Liver (tissue), 9 donors: ENCODE data around the gene HEYL. TPM values are rescaled to one million over a fixed set of nuclear protein-coding genes. Genes with fewer than 3 reads are reported as not detected.

Experiments used
- DNase-seq: peaks from one replicate; pipeline ENCODE4 v3.0.0-alpha.2; 2017; ENCODE audit warnings: low spot score
- H3K27ac ChIP-seq, 2 donors: one replicate each; pipeline ENCODE4 v1.7.0; 2013; ENCODE audit warnings: inconsistent platforms in 2 of 2, low read length in 2 of 2, control low read depth in 1 of 2, low read depth in 1 of 2, mild to moderate bottlenecking in 1 of 2
- H3K27me3 ChIP-seq, 4 donors: one replicate each; pipeline versions ENCODE4 v1.6.1 to v1.7.0; 2013; ENCODE audit warnings: low read length in 3 of 4, inconsistent platforms in 1 of 4, mild to moderate bottlenecking in 1 of 4, moderate library complexity in 1 of 4; ENCODE audit not compliant: control insufficient read depth in 4 of 4, insufficient read depth in 4 of 4
- H3K36me3 ChIP-seq, 4 donors: one replicate each; pipeline versions ENCODE4 v1.6.1 to v1.7.0; 2013; ENCODE audit warnings: low read length in 3 of 4, mild to moderate bottlenecking in 3 of 4, low read depth in 1 of 4, moderate library complexity in 1 of 4; ENCODE audit not compliant: control insufficient read depth in 4 of 4, insufficient read depth in 3 of 4
- H3K4me1 ChIP-seq, 4 donors: one replicate each; pipeline versions ENCODE4 v1.6.1 to v1.7.0; 2013; ENCODE audit warnings: low read length in 3 of 4, mild to moderate bottlenecking in 3 of 4, moderate library complexity in 1 of 4; ENCODE audit not compliant: control insufficient read depth in 4 of 4, insufficient read depth in 4 of 4
- H3K4me3 ChIP-seq, 3 donors: one replicate each; pipeline versions ENCODE4 v1.6.1 to v1.7.0; 2013; ENCODE audit warnings: low read length in 3 of 3, control low read depth in 1 of 3, low read depth in 1 of 3, mild to moderate bottlenecking in 1 of 3
- H3K9ac ChIP-seq, 2 donors: one replicate each; pipeline ENCODE4 v1.7.0; 2013; ENCODE audit warnings: low read length in 2 of 2, mild to moderate bottlenecking in 2 of 2, moderate library complexity in 2 of 2, control low read depth in 1 of 2, low read depth in 1 of 2
- H3K9me3 ChIP-seq, 4 donors: one replicate each; pipeline versions ENCODE4 v1.6.1 to v1.7.0; 2013; ENCODE audit warnings: low read length in 3 of 4; ENCODE audit not compliant: control insufficient read depth in 4 of 4
- CTCF ChIP-seq: fragments of 150-350 bp; IDR thresholded peaks from 2 replicates; pipeline ENCODE4 v1.5.1; 2017; ENCODE audit warnings: improper control_type of control experiment, low read depth, low read length; ENCODE audit not compliant: missing input control
- EGR1 ChIP-seq, 2 donors: IDR thresholded peaks; 2 replicates each; pipeline ENCODE4 v1.6.1; 2016 to 2018; ENCODE audit warnings: antibody characterized with exemption in 2 of 2, low read depth in 2 of 2
- FOXA1 ChIP-seq: IDR thresholded peaks from 2 replicates; pipeline ENCODE4 v1.6.1; 2016; ENCODE audit warnings: antibody characterized with exemption
- FOXA2 ChIP-seq: IDR thresholded peaks from 2 replicates; pipeline ENCODE4 v1.6.1; 2016; ENCODE audit warnings: antibody characterized with exemption
- GABPA ChIP-seq, 2 donors: IDR thresholded peaks in 1 of 2; conservative IDR thresholded peaks in 1 of 2; 2 replicates each; pipeline ENCODE4 v1.6.1; 2016; ENCODE audit warnings: antibody characterized with exemption in 2 of 2, mild to moderate bottlenecking in 1 of 2, moderate library complexity in 1 of 2
- HNF4A ChIP-seq, 2 donors: conservative IDR thresholded peaks; 2 replicates each; pipeline ENCODE4 v1.6.1; 2016; ENCODE audit warnings: antibody characterized with exemption in 2 of 2, mild to moderate bottlenecking in 2 of 2
- HNF4G ChIP-seq: IDR thresholded peaks from 2 replicates; pipeline ENCODE4 v1.6.1; 2016; ENCODE audit warnings: antibody characterized with exemption
- JUND ChIP-seq, 2 donors: IDR thresholded peaks; 2 replicates each; pipeline ENCODE4 v1.6.1; 2016; ENCODE audit warnings: antibody characterized with exemption in 2 of 2
- NR2F2 ChIP-seq: IDR thresholded peaks from 2 replicates; pipeline ENCODE4 v1.6.1; 2016; ENCODE audit warnings: antibody characterized with exemption
- RAD21 ChIP-seq, 2 donors: IDR thresholded peaks; 2 replicates each; pipeline ENCODE4 v1.6.1; 2016; ENCODE audit warnings: antibody characterized with exemption in 2 of 2, mild to moderate bottlenecking in 2 of 2
- REST ChIP-seq: IDR thresholded peaks from 2 replicates; pipeline ENCODE4 v1.6.1; 2016; ENCODE audit warnings: antibody characterized with exemption, mild to moderate bottlenecking
- RXRA ChIP-seq, 2 donors: IDR thresholded peaks; 2 replicates each; pipeline ENCODE4 v1.6.1; 2017 to 2018; ENCODE audit warnings: antibody characterized with exemption in 2 of 2, mild to moderate bottlenecking in 1 of 2
- SP1 ChIP-seq: IDR thresholded peaks from 2 replicates; pipeline ENCODE4 v1.6.1; 2018; ENCODE audit warnings: antibody characterized with exemption, mild to moderate bottlenecking
- TAF1 ChIP-seq: conservative IDR thresholded peaks from 2 replicates; pipeline ENCODE4 v1.6.1; 2016; ENCODE audit warnings: antibody characterized with exemption, mild to moderate bottlenecking
- YY1 ChIP-seq: IDR thresholded peaks from 2 replicates; pipeline ENCODE4 v1.6.1; 2016; ENCODE audit warnings: antibody characterized with exemption, mild to moderate bottlenecking
- ZBTB33 ChIP-seq: IDR thresholded peaks from 2 replicates; pipeline ENCODE4 v1.6.1; 2016; ENCODE audit warnings: antibody characterized with exemption
- WGBS: extraction: QIAGEN DNeasy Blood & Tissue Kit; methylation state at CpG from one replicate; pipeline ENCODE4 v1.1.7; 2013; 5-methylcytosine and 5-hydroxymethylcytosine counted together
- polyA plus RNA-seq, 2 donors: library from polyadenylated mRNA; stranded (reverse) in 1 of 2; unstranded in 1 of 2; fragments of 200-250 nt in 1 of 2; fragments of >200 nt in 1 of 2; fragmentation: Nextera tagmentation in 1 of 2; extraction: Ambion mirVana in 1 of 2; gene quantifications; one replicate each; pipeline versions ENCODE4 v1.2.1 to v1.2.3, GENCODE V29; 2013 to 2015
- total RNA-seq, 2 donors: library from RNA; depleted of rRNA; stranded (reverse); fragments of >200 nt; gene quantifications; one replicate each; pipeline ENCODE4 v1.2.3, GENCODE V29; 2014
- TF ChIP-seq, protein P1 (sequence below): IDR thresholded peaks from 2 replicates; pipeline ENCODE4 v1.6.1; 2016; ENCODE audit warnings: antibody characterized with exemption
- donor health status: healthy.
- donor health status: healthy.
- donor health status: healthy.
- donor health status: healthy.
- donor health status: healthy.

The HEYL gene
- total and polyA plus RNA-seq, 4 donors: 0.61 to 1.7 (median 1.2) TPM

DNA sequence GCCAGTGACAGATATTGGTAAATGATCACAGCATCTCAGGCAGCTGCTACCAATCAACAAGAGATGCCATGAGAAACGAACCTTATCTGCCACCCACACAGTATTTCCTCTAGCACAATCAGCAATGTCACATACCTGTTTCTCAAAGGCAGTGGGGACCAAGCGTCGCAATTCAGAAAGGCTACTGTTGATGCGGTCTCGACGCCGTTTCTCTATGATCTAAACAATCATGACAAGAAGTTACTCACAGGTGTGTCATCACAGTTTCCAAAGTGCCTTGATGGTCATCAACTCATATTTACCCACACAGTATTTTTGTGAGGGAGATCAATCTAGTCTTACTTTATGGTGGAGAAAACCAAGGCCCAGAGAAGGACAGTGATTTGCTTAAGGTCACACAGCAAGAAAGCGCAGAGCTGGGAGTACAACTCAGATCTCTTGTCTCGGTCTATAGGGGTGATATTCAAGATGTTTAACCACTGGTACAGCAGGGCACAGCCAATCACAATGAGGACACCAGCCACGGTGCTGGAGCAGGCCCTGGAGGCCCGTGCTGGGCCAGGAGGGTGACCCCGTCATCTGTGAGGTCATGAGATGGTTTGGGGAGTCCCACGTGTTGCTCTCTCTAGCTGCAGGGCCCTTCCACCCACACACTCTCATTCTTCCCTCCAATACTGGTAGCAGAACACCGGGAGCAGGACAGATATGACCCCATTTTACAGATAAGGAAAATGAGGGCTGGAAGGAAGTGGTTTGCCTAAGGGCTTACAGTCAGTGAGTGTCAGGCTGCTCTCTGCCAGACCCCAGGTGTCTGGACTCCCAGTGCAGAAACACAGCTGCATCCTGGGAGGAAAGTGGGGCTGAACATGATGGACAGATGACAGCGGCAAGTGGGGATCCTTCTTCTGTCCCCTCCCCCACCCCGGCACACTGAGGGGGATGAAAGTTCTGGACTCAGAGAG, 7.8 kb downstream of the HEYL start:
- no peak for TF ChIP-seq YY1
- TF ChIP-seq FOXA1: no peak
- no peak for TF ChIP-seq HNF4A (conservative IDR thresholded peaks at IDR 0.05)
- no peak for DNase-seq
- Histone ChIP-seq H3K9ac (no peak overlapping the region), H3K27me3 (peaks cover 0 to 8% (median 0%) of the 10 kb centered on the region in 4 donors), H3K4me3 (no peak overlapping the region), H3K9me3 (no peaks in the 10 kb centered on the region), H3K4me1 (peaks cover 0 to 4% (median 0%) of the 10 kb centered on the region in 4 donors), H3K36me3 (no peaks in the 10 kb centered on the region), H3K27ac (no peak overlapping the region)
- 81% methylated on average over 16 of the region's 16 CpGs for WGBS

DNA sequence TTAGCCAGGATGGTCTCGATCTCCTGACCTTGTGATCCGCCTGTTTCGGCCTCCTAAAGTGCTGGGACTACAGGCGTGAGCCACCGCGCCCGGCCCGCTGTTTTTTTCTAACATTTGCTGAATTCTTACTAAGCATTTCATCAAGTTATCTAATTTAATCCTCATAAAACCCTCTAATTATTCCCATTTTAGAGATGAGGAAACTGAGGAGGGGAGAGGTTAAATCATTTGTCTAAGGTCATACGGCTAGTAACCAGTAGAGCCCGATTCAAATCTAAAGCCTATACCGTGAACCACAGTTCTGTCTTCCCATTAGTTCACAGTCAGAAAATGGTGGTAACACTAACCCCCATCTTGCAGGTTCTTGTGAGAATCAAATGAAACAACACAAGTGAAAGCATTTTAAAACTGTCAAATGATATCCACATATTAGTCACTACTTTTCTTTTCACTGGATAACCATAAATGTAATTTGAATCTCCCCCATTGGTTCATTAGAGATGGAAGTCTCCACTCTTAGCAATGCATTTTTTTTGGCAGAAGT, 10.6 kb downstream of the HEYL start:
- WGBS: 93% methylated on average over 11 of the region's 11 CpGs
- DNase-seq: no peak
- Histone ChIP-seq H3K9ac (no peak overlapping the region), H3K9me3 (no peaks in the 10 kb centered on the region), H3K4me3 (no peak overlapping the region), H3K27me3 (peaks cover 0 to 4% (median under 1%) of the 10 kb centered on the region in 4 donors), H3K27ac (no peak overlapping the region), H3K4me1 (peaks cover 0 to 4% (median 0%) of the 10 kb centered on the region in 4 donors), H3K36me3 (no peaks in the 10 kb centered on the region)
- TF ChIP-seq HNF4G (no peak), HNF4A (conservative IDR thresholded peaks at IDR 0.05) (no peak), JUND (IDR thresholded peaks at IDR 0.05) (no peak), FOXA2 (no peak)

DNA sequence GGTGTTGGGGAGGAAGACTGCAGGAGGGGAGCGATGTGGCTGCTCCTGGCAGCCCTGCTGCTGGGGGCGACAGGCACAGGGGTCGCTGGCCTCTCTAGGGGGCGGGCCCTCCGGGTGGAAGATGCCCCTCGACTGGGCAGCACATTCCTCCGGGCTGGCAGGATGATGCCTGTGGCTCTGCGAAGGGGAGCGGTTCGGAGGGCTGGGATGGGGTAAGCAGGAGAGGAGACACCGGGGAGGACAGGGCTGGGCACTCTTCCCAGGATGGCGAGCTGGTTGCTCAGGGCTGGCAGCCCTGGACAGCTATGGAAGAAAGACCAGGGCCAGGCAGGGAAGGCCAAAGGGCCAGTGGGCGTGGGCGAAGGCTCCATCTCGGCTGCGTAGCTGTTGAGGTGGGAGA, 12.8 kb downstream of the HEYL start:
- TF ChIP-seq NR2F2 (no peak), FOXA1 (no peak), RAD21 (IDR thresholded peaks at IDR 0.05) (no peak), TAF1 (no peak), HNF4G (no peak), JUND (IDR thresholded peaks at IDR 0.05) (no peak), GABPA (IDR thresholded peaks at IDR 0.05 in 1 of 2, conservative IDR thresholded peaks at IDR 0.05 in 1 of 2) (no peak), HNF4A (conservative IDR thresholded peaks at IDR 0.05) (no peak), CTCF (no peak), REST (no peak), SP1 (no peak), RXRA (IDR thresholded peaks at IDR 0.05) (no peak), ZBTB33 (no peak), EGR1 (IDR thresholded peaks at IDR 0.05; ENCODE audit: low read depth in 2 of 2) (no peak)
- TF ChIP-seq, protein P1, sequence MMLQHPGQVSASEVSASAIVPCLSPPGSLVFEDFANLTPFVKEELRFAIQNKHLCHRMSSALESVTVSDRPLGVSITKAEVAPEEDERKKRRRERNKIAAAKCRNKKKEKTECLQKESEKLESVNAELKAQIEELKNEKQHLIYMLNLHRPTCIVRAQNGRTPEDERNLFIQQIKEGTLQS: no peak
- Histone ChIP-seq H3K4me1 (no peaks in the 10 kb centered on the region), H3K27me3 (peaks cover 0 to 2% (median 0%) of the 10 kb centered on the region in 4 donors), H3K9ac (no peak overlapping the region), H3K9me3 (no peaks in the 10 kb centered on the region), H3K36me3 (no peaks in the 10 kb centered on the region), H3K27ac (peak overlapping the region; percentile 29 to 35), H3K4me3 (no peak overlapping the region)
- 84% methylated on average over 16 of the region's 16 CpGs for WGBS
- no peak for DNase-seq
